Measurements from ENCODE around the gene TOR4A. TPM values are rescaled to one million over a fixed set of nuclear protein-coding genes. Genes with fewer than 3 reads are reported as not detected.

TOR4A gene
- total RNA-seq, 2 donors from 2014 or later, result 14.2 to 18.9 TPM

- no peak overlapping the region for H3K27ac Mint-ChIP-seq
- Histone ChIP-seq H3K27ac (ENCODE audit: low read depth, low read length) (no peak overlapping the region), H3K9ac (ENCODE audit: extremely low read depth, low read length, poor library complexity, severe bottlenecking) (no peak overlapping the region), H3K36me3 (ENCODE audit: control insufficient read depth, insufficient read depth, low read length) (peaks cover 9% of the 10 kb centered on the region), H3K4me3 (ENCODE audit: low read length) (no peak overlapping the region), H3K9me3 (ENCODE audit: control insufficient read depth, low read length) (no peaks in the 10 kb centered on the region), H3K27me3 (ENCODE audit: control insufficient read depth, insufficient read depth, low read length, poor library complexity, severe bottlenecking) (no peaks in the 10 kb centered on the region), H3K4me1 (ENCODE audit: control insufficient read depth, insufficient read depth, low read length) (peaks cover 16% of the 10 kb centered on the region)
- H3K36me3 Mint-ChIP-seq (ENCODE audit: low read depth), result peaks cover 6% of the 10 kb centered on the region
- H3K4me1 Mint-ChIP-seq, result peaks cover 17% of the 10 kb centered on the region
- 82 to 87% methylated on average over 8 to 35 of the region's 35 CpGs for WGBS, 2 experiments (ENCODE audit: insufficient coverage in 1 of 2, insufficient read length in 1 of 2)
- peaks cover 2% of the 10 kb centered on the region for H3K27me3 Mint-ChIP-seq (ENCODE audit: insufficient read depth)
- TF ChIP-seq CTCF (conservative IDR thresholded peaks at IDR 0.05), result no peak
- DNase-seq, result peak; percentile 85
- H3K9me3 Mint-ChIP-seq, result no peaks in the 10 kb centered on the region
- H3K4me3 Mint-ChIP-seq, result no peak overlapping the region
Observed at GRCh38 chr9:137252555-137253506, 24.7 kb upstream of the TOR4A start.

- Mint-ChIP-seq H3K27ac (peak overlapping the region; percentile 80), H3K36me3 (ENCODE audit: low read depth) (peaks cover 17% of the 10 kb centered on the region), H3K4me3 (peak overlapping the region; percentile 72), H3K9me3 (no peaks in the 10 kb centered on the region), H3K27me3 (ENCODE audit: insufficient read depth) (peaks cover 2% of the 10 kb centered on the region), H3K4me1 (peaks cover 17% of the 10 kb centered on the region)
- Histone ChIP-seq H3K27ac (ENCODE audit: low read depth, low read length) (no peak overlapping the region), H3K4me1 (ENCODE audit: control insufficient read depth, insufficient read depth, low read length) (peaks cover 16% of the 10 kb centered on the region), H3K9me3 (ENCODE audit: control insufficient read depth, low read length) (no peaks in the 10 kb centered on the region), H3K4me3 (ENCODE audit: low read length) (peak overlapping the region; percentile 87), H3K9ac (ENCODE audit: extremely low read depth, low read length, poor library complexity, severe bottlenecking) (peak overlapping the region; percentile 51), H3K27me3 (ENCODE audit: control insufficient read depth, insufficient read depth, low read length, poor library complexity, severe bottlenecking) (no peaks in the 10 kb centered on the region), H3K36me3 (ENCODE audit: control insufficient read depth, insufficient read depth, low read length) (peaks cover 21% of the 10 kb centered on the region)
- TF ChIP-seq CTCF (conservative IDR thresholded peaks at IDR 0.05), result no peak
- DNase-seq, result peak; percentile 68
- 55 to 65% methylated on average over 14 to 21 of the region's 21 CpGs for WGBS, 2 experiments (ENCODE audit: insufficient coverage in 1 of 2, insufficient read length in 1 of 2)
Observed at GRCh38 chr9:137253717-137254623, 23.6 kb upstream of the TOR4A start.

Measured in endodermal cell (in vitro differentiated cells).